HL-60 (cell line): ENCODE measurements around the gene F7.

ENCODE experiments used
- DNase-seq, 2 experiments: peaks; one replicate each; pipeline ENCODE4 v3.0.0-alpha.2; 2010 to 2020; ENCODE audit warnings: low read depth in 1 of 2, low spot score in 1 of 2
- H3K27ac ChIP-seq: fragments of 250-450 bp; sonication (Bioruptor Pico); replicated peaks from 2 replicates; pipeline ENCODE4 v1.5.1; 2020; ENCODE audit warnings: mild to moderate bottlenecking, moderate library complexity
- H3K27me3 ChIP-seq: fragments of 250-450 bp; sonication (Bioruptor Pico); 2 replicates; pipeline ENCODE4 v1.5.1; 2021; ENCODE audit warnings: mild to moderate bottlenecking, moderate library complexity; ENCODE audit not compliant: insufficient read depth, poor library complexity, severe bottlenecking
- H3K4me3 ChIP-seq: replicated peaks from 2 replicates; pipeline ENCODE4 v1.5.1; 2011; ENCODE audit warnings: mild to moderate bottlenecking, control low read depth, low read length; ENCODE audit not compliant: insufficient read depth
- CTCF ChIP-seq: IDR thresholded peaks from one replicate; pipeline ENCODE4 v1.5.1; 2011; ENCODE audit warnings: low read length, control low read depth, inconsistent platforms; ENCODE audit not compliant: insufficient read depth
- GABPA ChIP-seq: IDR thresholded peaks from 2 replicates; pipeline ENCODE4 v1.6.1; 2012; ENCODE audit warnings: low read depth
- POLR2AphosphoS5 ChIP-seq: IDR thresholded peaks from 2 replicates; pipeline ENCODE4 v1.6.1; 2012; ENCODE audit warnings: low read depth
- SPI1 ChIP-seq: IDR thresholded peaks from 2 replicates; pipeline ENCODE4 v1.6.1; 2012; ENCODE audit warnings: low read depth, mild to moderate bottlenecking, borderline replicate concordance
- TF ChIP-seq, protein P1 (sequence below): IDR thresholded peaks from 2 replicates; pipeline ENCODE4 v1.6.1; 2012; ENCODE audit warnings: low read depth; ENCODE audit not compliant: insufficient replicate concordance

The F7 gene

GRCh38 chr13:113153810-113154748 lies 48.5 kb downstream of the F7 start:
- no peak for TF ChIP-seq GABPA
- peak; percentile 72; the same call in 1 of the 2 replicates for TF ChIP-seq POLR2AphosphoS5

DNA sequence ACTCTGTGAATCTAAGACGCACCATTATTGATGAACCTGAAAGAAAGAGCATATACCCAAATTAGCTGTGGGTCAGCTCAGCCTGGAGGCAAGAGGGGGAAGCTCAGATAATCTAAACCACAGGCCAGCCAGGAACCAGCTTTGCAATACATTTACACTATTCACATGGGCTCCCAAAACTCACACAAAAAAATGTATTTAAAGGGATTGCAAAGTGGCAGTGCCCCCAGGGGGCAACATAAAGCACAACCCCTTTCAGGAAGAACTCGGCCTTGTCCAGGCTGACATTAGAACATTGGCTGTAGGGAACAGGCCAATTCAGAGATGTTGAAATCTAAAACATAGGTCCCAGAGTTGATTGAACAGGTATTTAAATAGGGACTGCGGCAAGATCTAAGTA lies 49.6 kb downstream of the F7 start:
- Histone ChIP-seq H3K4me3 (no peak overlapping the region), H3K27ac (no peak overlapping the region), H3K27me3 (no peaks in the 10 kb centered on the region)
- TF ChIP-seq, protein P1, sequence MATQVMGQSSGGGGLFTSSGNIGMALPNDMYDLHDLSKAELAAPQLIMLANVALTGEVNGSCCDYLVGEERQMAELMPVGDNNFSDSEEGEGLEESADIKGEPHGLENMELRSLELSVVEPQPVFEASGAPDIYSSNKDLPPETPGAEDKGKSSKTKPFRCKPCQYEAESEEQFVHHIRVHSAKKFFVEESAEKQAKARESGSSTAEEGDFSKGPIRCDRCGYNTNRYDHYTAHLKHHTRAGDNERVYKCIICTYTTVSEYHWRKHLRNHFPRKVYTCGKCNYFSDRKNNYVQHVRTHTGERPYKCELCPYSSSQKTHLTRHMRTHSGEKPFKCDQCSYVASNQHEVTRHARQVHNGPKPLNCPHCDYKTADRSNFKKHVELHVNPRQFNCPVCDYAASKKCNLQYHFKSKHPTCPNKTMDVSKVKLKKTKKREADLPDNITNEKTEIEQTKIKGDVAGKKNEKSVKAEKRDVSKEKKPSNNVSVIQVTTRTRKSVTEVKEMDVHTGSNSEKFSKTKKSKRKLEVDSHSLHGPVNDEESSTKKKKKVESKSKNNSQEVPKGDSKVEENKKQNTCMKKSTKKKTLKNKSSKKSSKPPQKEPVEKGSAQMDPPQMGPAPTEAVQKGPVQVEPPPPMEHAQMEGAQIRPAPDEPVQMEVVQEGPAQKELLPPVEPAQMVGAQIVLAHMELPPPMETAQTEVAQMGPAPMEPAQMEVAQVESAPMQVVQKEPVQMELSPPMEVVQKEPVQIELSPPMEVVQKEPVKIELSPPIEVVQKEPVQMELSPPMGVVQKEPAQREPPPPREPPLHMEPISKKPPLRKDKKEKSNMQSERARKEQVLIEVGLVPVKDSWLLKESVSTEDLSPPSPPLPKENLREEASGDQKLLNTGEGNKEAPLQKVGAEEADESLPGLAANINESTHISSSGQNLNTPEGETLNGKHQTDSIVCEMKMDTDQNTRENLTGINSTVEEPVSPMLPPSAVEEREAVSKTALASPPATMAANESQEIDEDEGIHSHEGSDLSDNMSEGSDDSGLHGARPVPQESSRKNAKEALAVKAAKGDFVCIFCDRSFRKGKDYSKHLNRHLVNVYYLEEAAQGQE = no peak
- no peak for TF ChIP-seq SPI1
- TF ChIP-seq POLR2AphosphoS5 = no peak
- no peak for TF ChIP-seq GABPA
- no peak for TF ChIP-seq CTCF
- peak in 1 of 2 experiments; percentile 29 for DNase-seq

More at GRCh38 chr13:113153810-113154748, 48.5 kb downstream of the F7 start:
- peak; percentile 50 to 68 for DNase-seq
- Histone ChIP-seq H3K27ac (peak overlapping the region; percentile 36), H3K27me3 (no peaks in the 10 kb centered on the region), H3K4me3 (peak overlapping the region; percentile 16)

DNA sequence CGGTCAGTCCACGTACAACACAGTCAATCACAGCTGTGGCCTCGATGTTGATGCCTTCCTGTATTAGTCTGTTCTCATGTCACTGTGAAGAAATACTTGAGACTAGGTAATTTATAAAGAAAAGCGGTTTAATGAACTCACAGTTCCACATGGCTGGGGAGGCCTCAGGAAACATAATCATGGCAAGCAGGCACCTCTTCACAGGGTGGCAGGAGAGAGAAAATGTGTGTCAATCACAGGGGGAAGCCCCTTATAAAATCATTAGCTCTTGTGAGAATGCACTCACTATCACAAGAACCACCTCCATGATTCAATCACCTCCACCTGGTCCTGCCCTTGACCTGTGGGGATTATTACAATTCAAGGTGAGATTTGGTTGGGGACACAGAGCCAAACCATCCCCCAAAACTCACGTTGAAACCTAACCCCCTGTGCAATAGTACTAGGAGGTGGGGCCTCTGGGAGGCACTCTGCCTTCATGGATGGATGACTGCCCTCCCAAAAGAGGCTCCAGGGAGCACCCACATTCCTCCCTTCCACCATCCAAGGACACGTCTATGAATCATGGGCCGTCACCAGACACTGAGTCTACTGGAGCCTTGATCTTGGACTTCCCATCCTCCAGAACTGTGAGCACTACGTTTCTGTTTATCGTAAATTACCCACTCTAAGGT lies 50.5 kb downstream of the F7 start:
- H3K27ac ChIP-seq = no peak overlapping the region
- DNase-seq = no peak

More for the DNA sequence above, 50.5 kb downstream of the F7 start:
- Histone ChIP-seq H3K4me3 (no peak overlapping the region), H3K27me3 (no peaks in the 10 kb centered on the region)
- TF ChIP-seq CTCF = no peak
- TF ChIP-seq POLR2AphosphoS5 = no peak
- TF ChIP-seq, protein P1 = no peak
- TF ChIP-seq SPI1 = no peak
- no peak for TF ChIP-seq GABPA
